A549 (cell line): ENCODE measurements around the gene PGC. TPM values are rescaled to one million over a fixed set of nuclear protein-coding genes. Genes with fewer than 3 reads are reported as not detected.

Experiments
- ATAC-seq, 2 experiments: fragments of 200-7000 bp in 1 of 2; fragments of >200 bp in 1 of 2; cut with Nextera tagmentation in 1 of 2; cut with Tn5 transposase in 1 of 2; 3 replicates each; pipeline versions ENCODE4 v1.8.0 to v1.9.1; 2018 to 2020; ENCODE audit warnings: mild to moderate bottlenecking in 1 of 2, moderate library complexity in 1 of 2
- CTCF ChIA-PET: fragments of 300-600 bp; sonication (Branson Sonifier 250); formaldehyde crosslinking; extraction: SDS; loops from one replicate; lab custom pipeline; 2021; ENCODE audit warnings: antibody characterized with exemption, inconsistent platforms; lab: Yijun Ruan, JAX
- POLR2A ChIA-PET: fragments of 350-600 bp; formaldehyde crosslinking; extraction: SDS; loops from one replicate; lab custom pipeline; 2021; ENCODE audit warnings: antibody characterized with exemption, inconsistent platforms; lab: Yijun Ruan, JAX
- DNase-seq, 2 experiments: peaks; one replicate each; pipeline versions ENCODE4 v3.0.0 to v3.0.0-alpha.2; 2011 to 2016; ENCODE audit warnings: low read depth in 1 of 2, low spot score in 1 of 2
- FAIRE-seq: peaks from 2 replicates; lab custom pipeline; 2011; peaks lifted over from hg19 to GRCh38; lab: Jason Lieb, UNC
- H3K27ac ChIP-seq, 2 experiments: fragments of >200 bp; sonication (Bioruptor Twin); formaldehyde crosslinking; 3 replicates each; pipeline ENCODE4 v1.5.1; 2016 to 2017
- H3K4me1 ChIP-seq: fragments of >200 bp; sonication (Bioruptor Twin); formaldehyde crosslinking; 3 replicates; pipeline ENCODE4 v1.6.1; 2016
- H3K4me2 ChIP-seq: fragments of >200 bp; sonication (Bioruptor Twin); formaldehyde crosslinking; 3 replicates; pipeline ENCODE4 v1.6.1; 2016
- H3K4me3 ChIP-seq: fragments of >200 bp; sonication (Bioruptor Twin); formaldehyde crosslinking; 3 replicates; pipeline ENCODE4 v1.5.1; 2016
- H3K9me3 ChIP-seq: fragments of >200 bp; sonication (Bioruptor Twin); formaldehyde crosslinking; 3 replicates; pipeline ENCODE4 v1.6.1; 2016
- BHLHE40 ChIP-seq: IDR thresholded peaks from 2 replicates; pipeline ENCODE4 v1.6.1; 2012; ENCODE audit warnings: low read depth, low read length, inconsistent platforms
- CHD2 ChIP-seq: fragments of 150-350 bp; IDR thresholded peaks from 2 replicates; pipeline ENCODE4 v1.6.1; 2014; ENCODE audit warnings: low read length; ENCODE audit not compliant: partially characterized antibody
- CHD4 ChIP-seq: fragments of 200-600 bp; sonication (generic); IDR thresholded peaks from 2 replicates; pipeline ENCODE4 v1.6.1; 2016; ENCODE audit warnings: antibody characterized with exemption, mild to moderate bottlenecking, borderline replicate concordance
- HEYL ChIP-seq: fragments of 250-450 bp; sonication (Bioruptor Pico); IDR thresholded peaks from 2 replicates; pipeline ENCODE4 v1.8.0; 2021; ENCODE audit warnings: mild to moderate bottlenecking, moderate library complexity
- HOXA7 ChIP-seq: fragments of 250-450 bp; sonication (Bioruptor Pico); IDR thresholded peaks from 2 replicates; pipeline ENCODE4 v1.5.0; 2020; ENCODE audit warnings: mild to moderate bottlenecking, moderate library complexity
- HOXB13 ChIP-seq: fragments of 250-450 bp; sonication (Bioruptor Pico); IDR thresholded peaks from 2 replicates; pipeline ENCODE4 v1.5.0; 2020; ENCODE audit warnings: low read depth, mild to moderate bottlenecking, moderate library complexity
- HOXB5 ChIP-seq: fragments of 250-450 bp; sonication (Bioruptor Pico); IDR thresholded peaks from 2 replicates; pipeline ENCODE4 v1.5.0; 2020; ENCODE audit warnings: mild to moderate bottlenecking, moderate library complexity
- KDM5A ChIP-seq: fragments of 200-600 bp; sonication (generic); IDR thresholded peaks from 2 replicates; pipeline ENCODE4 v1.6.1; 2016; ENCODE audit warnings: antibody characterized with exemption, mild to moderate bottlenecking
- NR3C1 ChIP-seq: fragments of >200 bp; sonication (Bioruptor Twin); formaldehyde crosslinking; IDR thresholded peaks from 3 replicates; pipeline ENCODE4 v1.6.1; 2017
- POLR2AphosphoS2 ChIP-seq: conservative IDR thresholded peaks from 2 replicates; pipeline ENCODE4 v1.6.1; 2012; ENCODE audit warnings: low read length, improper control_type of control experiment, inconsistent platforms
- RCOR1 ChIP-seq: fragments of 150-350 bp; IDR thresholded peaks from 2 replicates; pipeline ENCODE4 v1.6.1; 2014; ENCODE audit warnings: antibody characterized with exemption, low read length, low read depth
- TFCP2L1 ChIP-seq: fragments of 250-450 bp; sonication (Bioruptor Pico); IDR thresholded peaks from 2 replicates; pipeline ENCODE4 v1.5.0; 2021; ENCODE audit warnings: mild to moderate bottlenecking
- ZFP36 ChIP-seq: fragments of 450-650 bp; IDR thresholded peaks from 2 replicates; pipeline ENCODE4 v1.6.1; 2014; ENCODE audit warnings: borderline replicate concordance; ENCODE audit not compliant: partially characterized antibody
- ZSCAN20 ChIP-seq: fragments of 250-450 bp; sonication (Bioruptor Pico); IDR thresholded peaks from 2 replicates; pipeline ENCODE4 v1.8.0; 2022; ENCODE audit warnings: mild to moderate bottlenecking, moderate library complexity
- WGBS: methylation state at CpG from one replicate; pipeline ENCODE4 v1.1.6; 2017; ENCODE audit errors: missing lambda C conversion rate; 5-methylcytosine and 5-hydroxymethylcytosine counted together
- polyA plus RNA-seq, 4 experiments: library from polyadenylated mRNA; depleted of rRNA in 3 of 4; stranded (reverse); fragments of >200 nt; fragmentation: RNase III in 1 of 4; extraction: RNeasy Plus Mini Kit Qiagen cat#74134 plus additional on column Dnase treatment in 1 of 4; gene quantifications; 2 replicates in 3 of 4; 3 replicates in 1 of 4; pipeline ENCODE4 v1.2.3, GENCODE V29; 2011 to 2017
- TF ChIP-seq, protein P1 (sequence below): fragments of >200 bp; sonication (Bioruptor Twin); formaldehyde crosslinking; IDR thresholded peaks from 3 replicates; pipeline ENCODE4 v1.6.1; 2016
- TF ChIP-seq, protein P2 (sequence below): fragments of 150-350 bp; IDR thresholded peaks from 2 replicates; pipeline ENCODE4 v1.6.1; 2014; ENCODE audit warnings: low read depth, mild to moderate bottlenecking, low read length
- TF ChIP-seq, protein P3 (sequence below): IDR thresholded peaks from 2 replicates; pipeline ENCODE4 v1.6.1; 2012; ENCODE audit warnings: low read depth, borderline replicate concordance
- TF ChIP-seq, protein P4 (sequence below): fragments of >200 bp; sonication (Bioruptor Twin); formaldehyde crosslinking; IDR thresholded peaks from 2 replicates; pipeline ENCODE4 v1.6.1; 2016
- TF ChIP-seq, protein P5 (sequence below): fragments of 250-450 bp; sonication (Bioruptor Pico); IDR thresholded peaks from 2 replicates; pipeline ENCODE4 v1.5.0; 2020; ENCODE audit warnings: low read depth, mild to moderate bottlenecking, moderate library complexity
- TF ChIP-seq, protein P6 (sequence below): fragments of 450-650 bp; IDR thresholded peaks from 2 replicates; pipeline ENCODE4 v1.6.1; 2014; ENCODE audit warnings: antibody characterized with exemption

Gene PGC
- polyA plus RNA-seq, 2 of the 4 experiments (the other 2 are of a cell fraction): not detected

DNA sequence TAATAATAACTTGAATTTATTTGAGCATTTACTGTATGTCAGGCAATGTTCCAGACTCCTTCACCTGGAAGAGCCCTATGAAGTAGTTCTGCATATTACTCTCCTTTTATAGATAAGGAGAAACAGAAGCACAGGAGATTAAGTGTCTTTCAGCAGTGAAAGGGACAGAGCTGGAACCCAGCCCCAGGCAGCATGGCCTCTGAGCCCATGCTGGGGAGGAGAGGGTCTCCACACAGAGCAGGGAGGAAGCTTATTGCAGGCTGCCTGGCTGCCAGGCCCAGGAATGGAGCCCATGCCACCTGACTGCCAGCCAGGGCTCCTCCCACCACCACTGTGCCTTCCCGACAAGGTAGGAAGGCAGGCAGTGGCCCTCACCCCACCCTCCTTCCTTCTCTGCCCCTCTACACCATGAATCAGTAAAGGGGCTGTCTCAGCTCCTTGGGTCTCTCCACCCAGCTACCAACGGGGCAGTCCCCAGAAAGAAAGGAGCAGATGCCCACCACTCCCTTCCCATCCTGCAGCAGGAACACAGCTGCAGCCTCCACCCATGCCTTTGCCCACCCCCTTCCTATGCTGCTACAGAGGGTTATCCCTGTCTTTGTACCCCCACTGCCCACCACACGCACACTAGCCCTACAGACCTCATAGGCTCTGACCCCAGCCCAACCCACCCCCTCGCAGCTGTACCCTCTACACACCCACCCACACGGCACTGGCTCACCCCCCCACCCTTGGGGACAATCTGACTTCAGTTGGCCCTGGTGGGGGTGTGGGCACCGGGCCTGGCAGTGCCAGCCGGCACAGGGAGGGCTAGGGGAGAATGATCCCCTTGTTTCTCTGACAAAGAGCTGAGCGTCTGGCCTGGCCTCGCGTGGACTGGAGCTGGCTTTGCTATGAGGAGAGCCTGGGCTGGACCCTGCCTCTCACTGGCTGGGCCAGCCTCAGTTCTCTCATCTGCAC is 53.6 kb downstream of the PGC start:
- DNase-seq (no peak), ATAC-seq (no peak)
- CTCF ChIA-PET: interaction anchor here (1.0 to 11.5 kb wide), 5 partner anchors 10 to 323 kb away, joined by 3 to 214 read pairs (median 31); no protein-coding TSS in a partner anchor
- no peaks in the 10 kb centered on the region for H3K9me3 ChIP-seq
- WGBS: 56% methylated on average over 2 of the region's 10 CpGs
- H3K27ac ChIP-seq: no peak overlapping the region
- no peak for TF ChIP-seq KDM5A
- TF ChIP-seq, protein P1, sequence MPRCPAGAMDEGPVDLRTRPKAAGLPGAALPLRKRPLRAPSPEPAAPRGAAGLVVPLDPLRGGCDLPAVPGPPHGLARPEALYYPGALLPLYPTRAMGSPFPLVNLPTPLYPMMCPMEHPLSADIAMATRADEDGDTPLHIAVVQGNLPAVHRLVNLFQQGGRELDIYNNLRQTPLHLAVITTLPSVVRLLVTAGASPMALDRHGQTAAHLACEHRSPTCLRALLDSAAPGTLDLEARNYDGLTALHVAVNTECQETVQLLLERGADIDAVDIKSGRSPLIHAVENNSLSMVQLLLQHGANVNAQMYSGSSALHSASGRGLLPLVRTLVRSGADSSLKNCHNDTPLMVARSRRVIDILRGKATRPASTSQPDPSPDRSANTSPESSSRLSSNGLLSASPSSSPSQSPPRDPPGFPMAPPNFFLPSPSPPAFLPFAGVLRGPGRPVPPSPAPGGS: no peak
- TF ChIP-seq, all 56 proteins: peak for 0
- POLR2A ChIA-PET: no interaction called here
- FAIRE-seq: no peak
- H3K4me1 ChIP-seq: peaks cover 4% of the 10 kb centered on the region; the same call in 1 of the 3 replicates
- no peak overlapping the region for H3K4me2 ChIP-seq
- no peak overlapping the region for H3K4me3 ChIP-seq

DNA sequence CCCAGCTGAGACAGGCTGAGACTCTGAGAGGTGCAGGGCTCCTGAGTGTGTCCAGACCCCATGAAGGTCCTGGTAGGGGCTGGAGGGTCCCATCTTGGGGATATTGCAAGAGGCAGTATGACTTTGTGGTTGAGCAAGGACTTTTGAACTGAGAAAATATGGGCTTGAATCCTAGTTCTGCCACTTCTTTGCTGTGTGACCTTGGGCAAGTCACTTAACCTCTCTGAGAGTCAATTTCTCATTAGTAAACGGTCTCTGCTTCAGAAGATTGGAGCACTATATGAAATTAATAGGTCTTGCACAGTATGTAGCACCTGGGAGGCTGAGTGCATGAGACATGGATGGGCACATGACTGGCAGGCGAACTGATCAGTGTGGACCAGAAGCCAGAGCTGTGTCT is 54.5 kb downstream of the PGC start:
- no peak for FAIRE-seq
- H3K4me1 ChIP-seq: peaks cover 4% of the 10 kb centered on the region; the same call in 1 of the 3 replicates
- no peak overlapping the region for H3K4me2 ChIP-seq

DNA sequence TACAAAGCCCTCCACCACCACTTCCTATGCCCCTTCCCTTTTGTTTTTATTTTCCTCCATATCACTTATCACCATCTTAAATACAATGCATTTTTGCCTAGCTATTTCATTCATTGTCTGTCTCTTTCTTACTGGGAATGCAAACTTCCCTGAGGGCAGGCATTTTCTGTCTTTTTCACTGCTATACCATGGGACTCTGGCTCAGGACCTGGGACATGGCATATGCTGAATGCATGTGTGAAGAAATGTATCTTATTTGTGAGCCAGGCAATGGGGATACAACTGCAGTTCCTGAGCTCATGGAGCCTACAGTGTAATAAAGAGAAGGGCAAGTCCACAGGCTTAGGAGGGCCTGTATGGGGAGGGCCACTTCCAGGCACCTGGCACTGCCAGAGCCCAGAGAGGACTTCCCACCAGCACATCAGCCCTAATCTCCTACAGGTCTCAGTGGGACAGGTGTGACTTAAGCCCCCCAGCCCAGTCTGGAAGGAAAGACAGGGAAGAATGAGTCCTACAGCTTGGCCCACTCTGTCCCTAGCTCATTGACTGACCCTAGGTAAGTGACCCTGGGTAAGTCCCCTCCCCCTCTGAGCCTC is 55.0 kb downstream of the PGC start:
- CTCF ChIA-PET: interaction anchor here (0.7 to 11.5 kb wide), 5 partner anchors 8 to 322 kb away, joined by 3 to 214 read pairs (median 6); no protein-coding TSS in a partner anchor

More for the DNA sequence above, 54.5 kb downstream of the PGC start:
- H3K9me3 ChIP-seq: no peaks in the 10 kb centered on the region
- no peak for DNase-seq
- TF ChIP-seq, protein P2, sequence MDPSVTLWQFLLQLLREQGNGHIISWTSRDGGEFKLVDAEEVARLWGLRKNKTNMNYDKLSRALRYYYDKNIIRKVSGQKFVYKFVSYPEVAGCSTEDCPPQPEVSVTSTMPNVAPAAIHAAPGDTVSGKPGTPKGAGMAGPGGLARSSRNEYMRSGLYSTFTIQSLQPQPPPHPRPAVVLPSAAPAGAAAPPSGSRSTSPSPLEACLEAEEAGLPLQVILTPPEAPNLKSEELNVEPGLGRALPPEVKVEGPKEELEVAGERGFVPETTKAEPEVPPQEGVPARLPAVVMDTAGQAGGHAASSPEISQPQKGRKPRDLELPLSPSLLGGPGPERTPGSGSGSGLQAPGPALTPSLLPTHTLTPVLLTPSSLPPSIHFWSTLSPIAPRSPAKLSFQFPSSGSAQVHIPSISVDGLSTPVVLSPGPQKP: no peak
- peak; percentile 39 for TF ChIP-seq ZFP36
- TF ChIP-seq, all 56 proteins: peak for 1
- Histone ChIP-seq H3K27ac (no peak overlapping the region), H3K4me3 (no peak overlapping the region)
- no peak for ATAC-seq
- ChIA-PET CTCF (interaction anchor here (1.9 to 11.5 kb wide), 4 partner anchors 9 to 323 kb away, joined by 6 to 214 read pairs (median 32); no protein-coding TSS in a partner anchor), POLR2A (no interaction called here)
- 77% methylated on average over 2 of the region's 2 CpGs for WGBS

More for the DNA sequence above, 55.0 kb downstream of the PGC start:
- TF ChIP-seq, protein P3, sequence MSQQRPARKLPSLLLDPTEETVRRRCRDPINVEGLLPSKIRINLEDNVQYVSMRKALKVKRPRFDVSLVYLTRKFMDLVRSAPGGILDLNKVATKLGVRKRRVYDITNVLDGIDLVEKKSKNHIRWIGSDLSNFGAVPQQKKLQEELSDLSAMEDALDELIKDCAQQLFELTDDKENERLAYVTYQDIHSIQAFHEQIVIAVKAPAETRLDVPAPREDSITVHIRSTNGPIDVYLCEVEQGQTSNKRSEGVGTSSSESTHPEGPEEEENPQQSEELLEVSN: no peak
- TF ChIP-seq HOXA7 (CRISPR knock-in tag) (no peak), TFCP2L1 (CRISPR knock-in tag) (no peak), RCOR1 (no peak), CHD4 (no peak), CHD2 (no peak), BHLHE40 (no peak), HEYL (CRISPR knock-in tag) (no peak), HOXB13 (CRISPR knock-in tag) (no peak), NR3C1 (no peak), POLR2AphosphoS2 (no peak), HOXB5 (CRISPR knock-in tag) (no peak), ZSCAN20 (CRISPR knock-in tag) (no peak)
- TF ChIP-seq, protein P4, sequence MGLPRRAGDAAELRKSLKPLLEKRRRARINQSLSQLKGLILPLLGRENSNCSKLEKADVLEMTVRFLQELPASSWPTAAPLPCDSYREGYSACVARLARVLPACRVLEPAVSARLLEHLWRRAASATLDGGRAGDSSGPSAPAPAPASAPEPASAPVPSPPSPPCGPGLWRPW: no peak
- TF ChIP-seq, protein P5, sequence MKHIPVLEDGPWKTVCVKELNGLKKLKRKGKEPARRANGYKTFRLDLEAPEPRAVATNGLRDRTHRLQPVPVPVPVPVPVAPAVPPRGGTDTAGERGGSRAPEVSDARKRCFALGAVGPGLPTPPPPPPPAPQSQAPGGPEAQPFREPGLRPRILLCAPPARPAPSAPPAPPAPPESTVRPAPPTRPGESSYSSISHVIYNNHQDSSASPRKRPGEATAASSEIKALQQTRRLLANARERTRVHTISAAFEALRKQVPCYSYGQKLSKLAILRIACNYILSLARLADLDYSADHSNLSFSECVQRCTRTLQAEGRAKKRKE (CRISPR knock-in tag): no peak
- TF ChIP-seq, protein P6, sequence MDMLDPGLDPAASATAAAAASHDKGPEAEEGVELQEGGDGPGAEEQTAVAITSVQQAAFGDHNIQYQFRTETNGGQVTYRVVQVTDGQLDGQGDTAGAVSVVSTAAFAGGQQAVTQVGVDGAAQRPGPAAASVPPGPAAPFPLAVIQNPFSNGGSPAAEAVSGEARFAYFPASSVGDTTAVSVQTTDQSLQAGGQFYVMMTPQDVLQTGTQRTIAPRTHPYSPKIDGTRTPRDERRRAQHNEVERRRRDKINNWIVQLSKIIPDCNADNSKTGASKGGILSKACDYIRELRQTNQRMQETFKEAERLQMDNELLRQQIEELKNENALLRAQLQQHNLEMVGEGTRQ: no peak
- H3K4me1 ChIP-seq: peaks cover 4% of the 10 kb centered on the region; the same call in 1 of the 3 replicates
- H3K4me2 ChIP-seq: no peak overlapping the region
- no peak overlapping the region for H3K4me3 ChIP-seq
- POLR2A ChIA-PET: no interaction called here
- ATAC-seq (no peak), FAIRE-seq (no peak), DNase-seq (no peak)
- no peaks in the 10 kb centered on the region for H3K9me3 ChIP-seq
- H3K27ac ChIP-seq: no peak overlapping the region
